K562 (cell line): ENCODE data around the gene CALHM1. TPM values are rescaled to one million over a fixed set of nuclear protein-coding genes. Genes with fewer than 3 reads are reported as not detected.

ENCODE experiments used
- ARNT ChIP-seq, 2 experiments: fragments of 450-650 bp; IDR thresholded peaks; 2 replicates each; pipeline ENCODE4 v1.6.1; 2016; ENCODE audit warnings: mild to moderate bottlenecking in 1 of 2
- C11orf30 ChIP-seq: fragments of 450-650 bp; IDR thresholded peaks from 2 replicates; pipeline ENCODE4 v1.6.1; 2016; ENCODE audit warnings: low read depth, mild to moderate bottlenecking
- DDX20 ChIP-seq: fragments of 450-650 bp; IDR thresholded peaks from 2 replicates; pipeline ENCODE4 v1.6.1; 2016; ENCODE audit warnings: missing genetic modification characterization, low read depth, mild to moderate bottlenecking, missing compliant biosample characterization, moderate library complexity
- GABPB2 ChIP-seq: fragments of 250-450 bp; sonication (Bioruptor Pico); conservative IDR thresholded peaks from 2 replicates; pipeline ENCODE4 v1.5.1; 2021; ENCODE audit warnings: mild to moderate bottlenecking
- STAG1 ChIP-seq: sonication (generic); formaldehyde crosslinking; IDR thresholded peaks from 2 replicates; pipeline ENCODE4 v1.5.0; 2020; ENCODE audit warnings: missing genetic modification reagents, borderline replicate concordance
- TFAM ChIP-seq: fragments of 250-450 bp; sonication (Bioruptor Pico); conservative IDR thresholded peaks from 2 replicates; pipeline ENCODE4 v1.5.0; 2021; ENCODE audit warnings: mild to moderate bottlenecking, moderate library complexity
- ZNF3 ChIP-seq: fragments of 250-450 bp; sonication (Bioruptor Pico); IDR thresholded peaks from 2 replicates; pipeline ENCODE4 v1.5.0; 2021; ENCODE audit warnings: mild to moderate bottlenecking, moderate library complexity
- ZNF384 ChIP-seq: IDR thresholded peaks from 2 replicates; pipeline ENCODE4 v1.6.1; 2012; ENCODE audit warnings: low read depth, low read length, improper control_type of control experiment
- ZNF644 ChIP-seq: fragments of 200-800 bp; sonication (Bioruptor generic); IDR thresholded peaks from 2 replicates; pipeline ENCODE4 v1.6.1; 2016; ENCODE audit warnings: low read depth, missing genetic modification characterization, missing compliant biosample characterization
- ZNF76 ChIP-seq: fragments of 250-450 bp; sonication (Bioruptor Pico); IDR thresholded peaks from 2 replicates; pipeline ENCODE4 v1.4.0; 2020; ENCODE audit warnings: mild to moderate bottlenecking, moderate library complexity, borderline replicate concordance
- polyA plus RNA-seq, 8 experiments: library from polyadenylated mRNA; depleted of rRNA in 4 of 8; stranded (reverse) in 5 of 8; unstranded in 3 of 8; fragments of >200 nt; fragmentation: Nextera tagmentation in 2 of 8; fragmentation: Illumina TruSeq in 1 of 8; extraction: Ambion mirVana in 2 of 8; extraction: Trizol in 1 of 8; gene quantifications; 2 replicates each; pipeline versions ENCODE4 v1.2.1 to v1.2.3, GENCODE V29; 2011 to 2014; ENCODE audit warnings: inconsistent platforms in 1 of 8, missing spikeins in 1 of 8
- total RNA-seq, 7 experiments: library from RNA; depleted of rRNA in 6 of 7; stranded (reverse); fragments of >200 nt in 6 of 7; fragmentation: Illumina TruSeq in 2 of 7; extraction: Trizol in 2 of 7; gene quantifications; 2 replicates each; pipeline versions ENCODE4 v1.2.1 to v1.2.3, GENCODE V29; 2011 to 2021; ENCODE audit warnings: low replicate concordance in 1 of 7
- TF ChIP-seq, protein P1 (sequence below): fragments of 250-450 bp; sonication (Bioruptor Pico); IDR thresholded peaks from 2 replicates; pipeline ENCODE4 v1.5.0; 2021; ENCODE audit warnings: mild to moderate bottlenecking, moderate library complexity
- TF ChIP-seq, protein P2 (sequence below): fragments of 250-450 bp; sonication (Bioruptor Pico); IDR thresholded peaks from 2 replicates; pipeline ENCODE4 v1.8.0; 2022; ENCODE audit warnings: moderate library complexity, mild to moderate bottlenecking, inconsistent platforms
- TF ChIP-seq, protein P3 (sequence below): sonication (generic); formaldehyde crosslinking; IDR thresholded peaks from 2 replicates; pipeline ENCODE4 v1.8.0; 2023; ENCODE audit warnings: mild to moderate bottlenecking, missing genetic modification reagents
- TF ChIP-seq, protein P4 (sequence below): fragments of 250-450 bp; sonication (Bioruptor Pico); IDR thresholded peaks from 2 replicates; pipeline ENCODE4 v1.8.0; 2022; ENCODE audit warnings: inconsistent platforms
- TF ChIP-seq, protein P5 (sequence below): IDR thresholded peaks from 2 replicates; pipeline ENCODE4 v1.6.1; 2011; ENCODE audit not compliant: insufficient read length; ENCODE audit errors: extremely low read depth

The CALHM1 gene
- total and polyA plus RNA-seq, 9 of the 15 experiments (the other 6 are each of a cell fraction or from before 2014, with no cell fraction given), result 0.03 TPM; not detected in 8

DNA sequence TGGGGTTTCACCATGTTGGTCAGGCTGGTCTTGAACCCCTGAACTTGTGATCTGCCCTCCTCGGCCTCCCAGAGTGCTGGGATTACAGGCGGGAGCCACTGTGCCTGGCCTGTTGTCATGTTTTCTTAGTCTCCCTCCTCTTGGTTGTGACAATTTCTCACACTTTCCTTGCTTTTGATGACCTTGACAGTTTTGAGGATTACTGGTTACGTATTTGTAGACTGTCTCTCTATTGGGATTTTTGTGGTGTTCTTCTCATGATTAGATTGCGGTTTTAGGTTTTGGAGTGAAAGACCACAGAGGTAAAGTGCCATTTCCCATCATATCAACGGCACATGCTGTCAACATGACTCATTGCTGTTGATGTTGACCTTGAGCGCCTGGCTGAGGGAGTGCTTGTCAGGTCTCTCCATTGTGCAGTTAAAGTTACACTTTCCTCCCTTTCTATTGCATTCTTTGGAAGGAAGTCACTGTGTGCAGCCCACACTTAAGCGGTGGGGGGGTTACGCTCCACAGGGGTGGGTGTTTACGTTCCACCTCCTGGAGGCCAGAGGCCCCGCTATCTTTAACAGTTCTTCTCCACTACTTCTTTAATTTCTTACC, 45.6 kb upstream of the CALHM1 start (continued):
- TF ChIP-seq DDX20 (tag), result no peak
- TF ChIP-seq, protein P1, sequence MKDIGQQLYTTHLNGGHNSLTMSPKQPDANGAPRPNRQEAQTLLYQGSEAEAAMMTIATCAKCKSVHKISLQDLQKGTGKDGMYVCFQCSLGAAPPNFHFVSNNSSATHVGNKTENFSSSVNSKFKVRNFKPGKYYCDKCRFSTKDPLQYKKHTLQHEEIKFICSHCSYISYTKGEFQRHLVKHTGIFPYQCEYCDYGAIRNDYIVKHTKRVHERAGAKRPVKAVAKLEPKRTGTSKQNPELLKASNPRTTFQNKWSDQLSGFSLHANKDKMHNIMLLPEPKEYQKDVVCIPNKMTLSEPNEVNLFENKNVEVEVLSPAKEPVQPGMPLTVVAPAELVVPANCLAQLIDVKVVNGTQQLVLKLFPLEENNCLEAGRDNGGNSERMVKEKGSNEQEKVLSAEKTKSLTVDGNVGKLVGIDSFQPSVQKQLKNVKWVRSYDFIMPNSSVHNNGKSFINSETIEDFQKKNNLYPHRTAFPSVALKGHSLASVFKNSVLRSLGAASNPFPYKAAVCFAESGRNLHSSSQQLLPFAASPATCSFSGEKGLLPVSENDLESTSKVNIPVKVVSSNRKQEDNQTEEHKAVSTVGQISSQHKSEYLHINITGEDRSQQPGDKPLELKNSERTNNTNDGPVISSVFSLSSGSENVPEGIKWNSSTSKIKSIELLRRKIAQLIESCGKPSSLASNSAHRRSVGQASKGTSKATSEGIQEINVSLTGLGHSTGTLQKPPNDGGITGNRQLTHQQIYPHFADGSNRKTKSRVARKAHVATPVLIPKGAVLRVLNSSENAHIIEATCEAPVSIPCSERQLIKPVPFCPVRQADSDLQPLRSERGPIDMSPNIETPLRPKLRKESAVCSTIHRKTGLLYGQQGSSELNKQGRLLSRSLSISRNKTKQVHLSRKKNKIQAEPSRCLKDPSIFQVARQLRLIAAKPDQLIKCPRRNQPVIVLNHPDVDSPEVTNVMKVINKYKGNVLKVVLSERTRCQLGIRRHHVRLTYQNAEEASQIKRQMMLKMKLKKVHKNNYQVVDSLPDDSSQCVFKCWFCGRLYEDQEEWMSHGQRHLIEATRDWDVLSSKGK (CRISPR knock-in tag), result no peak
- TF ChIP-seq, protein P2, sequence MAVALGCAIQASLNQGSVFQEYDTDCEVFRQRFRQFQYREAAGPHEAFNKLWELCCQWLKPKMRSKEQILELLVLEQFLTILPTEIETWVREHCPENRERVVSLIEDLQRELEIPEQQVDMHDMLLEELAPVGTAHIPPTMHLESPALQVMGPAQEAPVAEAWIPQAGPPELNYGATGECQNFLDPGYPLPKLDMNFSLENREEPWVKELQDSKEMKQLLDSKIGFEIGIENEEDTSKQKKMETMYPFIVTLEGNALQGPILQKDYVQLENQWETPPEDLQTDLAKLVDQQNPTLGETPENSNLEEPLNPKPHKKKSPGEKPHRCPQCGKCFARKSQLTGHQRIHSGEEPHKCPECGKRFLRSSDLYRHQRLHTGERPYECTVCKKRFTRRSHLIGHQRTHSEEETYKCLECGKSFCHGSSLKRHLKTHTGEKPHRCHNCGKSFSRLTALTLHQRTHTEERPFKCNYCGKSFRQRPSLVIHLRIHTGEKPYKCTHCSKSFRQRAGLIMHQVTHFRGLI (CRISPR knock-in tag), result no peak
- no peak for TF ChIP-seq ZNF644 (tag)
- TF ChIP-seq C11orf30, result peak; percentile 80
- TF ChIP-seq STAG1 (CRISPR knock-in tag), result no peak
- TF ChIP-seq, protein P3, sequence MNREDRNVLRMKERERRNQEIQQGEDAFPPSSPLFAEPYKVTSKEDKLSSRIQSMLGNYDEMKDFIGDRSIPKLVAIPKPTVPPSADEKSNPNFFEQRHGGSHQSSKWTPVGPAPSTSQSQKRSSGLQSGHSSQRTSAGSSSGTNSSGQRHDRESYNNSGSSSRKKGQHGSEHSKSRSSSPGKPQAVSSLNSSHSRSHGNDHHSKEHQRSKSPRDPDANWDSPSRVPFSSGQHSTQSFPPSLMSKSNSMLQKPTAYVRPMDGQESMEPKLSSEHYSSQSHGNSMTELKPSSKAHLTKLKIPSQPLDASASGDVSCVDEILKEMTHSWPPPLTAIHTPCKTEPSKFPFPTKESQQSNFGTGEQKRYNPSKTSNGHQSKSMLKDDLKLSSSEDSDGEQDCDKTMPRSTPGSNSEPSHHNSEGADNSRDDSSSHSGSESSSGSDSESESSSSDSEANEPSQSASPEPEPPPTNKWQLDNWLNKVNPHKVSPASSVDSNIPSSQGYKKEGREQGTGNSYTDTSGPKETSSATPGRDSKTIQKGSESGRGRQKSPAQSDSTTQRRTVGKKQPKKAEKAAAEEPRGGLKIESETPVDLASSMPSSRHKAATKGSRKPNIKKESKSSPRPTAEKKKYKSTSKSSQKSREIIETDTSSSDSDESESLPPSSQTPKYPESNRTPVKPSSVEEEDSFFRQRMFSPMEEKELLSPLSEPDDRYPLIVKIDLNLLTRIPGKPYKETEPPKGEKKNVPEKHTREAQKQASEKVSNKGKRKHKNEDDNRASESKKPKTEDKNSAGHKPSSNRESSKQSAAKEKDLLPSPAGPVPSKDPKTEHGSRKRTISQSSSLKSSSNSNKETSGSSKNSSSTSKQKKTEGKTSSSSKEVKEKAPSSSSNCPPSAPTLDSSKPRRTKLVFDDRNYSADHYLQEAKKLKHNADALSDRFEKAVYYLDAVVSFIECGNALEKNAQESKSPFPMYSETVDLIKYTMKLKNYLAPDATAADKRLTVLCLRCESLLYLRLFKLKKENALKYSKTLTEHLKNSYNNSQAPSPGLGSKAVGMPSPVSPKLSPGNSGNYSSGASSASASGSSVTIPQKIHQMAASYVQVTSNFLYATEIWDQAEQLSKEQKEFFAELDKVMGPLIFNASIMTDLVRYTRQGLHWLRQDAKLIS (CRISPR knock-in tag), result no peak
- TF ChIP-seq ZNF384, result no peak
- TF ChIP-seq TFAM (CRISPR knock-in tag), result no peak
- TF ChIP-seq, protein P4, sequence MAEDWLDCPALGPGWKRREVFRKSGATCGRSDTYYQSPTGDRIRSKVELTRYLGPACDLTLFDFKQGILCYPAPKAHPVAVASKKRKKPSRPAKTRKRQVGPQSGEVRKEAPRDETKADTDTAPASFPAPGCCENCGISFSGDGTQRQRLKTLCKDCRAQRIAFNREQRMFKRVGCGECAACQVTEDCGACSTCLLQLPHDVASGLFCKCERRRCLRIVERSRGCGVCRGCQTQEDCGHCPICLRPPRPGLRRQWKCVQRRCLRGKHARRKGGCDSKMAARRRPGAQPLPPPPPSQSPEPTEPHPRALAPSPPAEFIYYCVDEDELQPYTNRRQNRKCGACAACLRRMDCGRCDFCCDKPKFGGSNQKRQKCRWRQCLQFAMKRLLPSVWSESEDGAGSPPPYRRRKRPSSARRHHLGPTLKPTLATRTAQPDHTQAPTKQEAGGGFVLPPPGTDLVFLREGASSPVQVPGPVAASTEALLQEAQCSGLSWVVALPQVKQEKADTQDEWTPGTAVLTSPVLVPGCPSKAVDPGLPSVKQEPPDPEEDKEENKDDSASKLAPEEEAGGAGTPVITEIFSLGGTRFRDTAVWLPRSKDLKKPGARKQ, result no peak
- no peak for TF ChIP-seq ZNF3 (CRISPR knock-in tag)
- TF ChIP-seq GABPB2 (CRISPR knock-in tag), result no peak
- TF ChIP-seq ZNF76, result no peak
- no peak for TF ChIP-seq ARNT (IDR thresholded peaks at IDR 0.05)
- TF ChIP-seq, protein P5, sequence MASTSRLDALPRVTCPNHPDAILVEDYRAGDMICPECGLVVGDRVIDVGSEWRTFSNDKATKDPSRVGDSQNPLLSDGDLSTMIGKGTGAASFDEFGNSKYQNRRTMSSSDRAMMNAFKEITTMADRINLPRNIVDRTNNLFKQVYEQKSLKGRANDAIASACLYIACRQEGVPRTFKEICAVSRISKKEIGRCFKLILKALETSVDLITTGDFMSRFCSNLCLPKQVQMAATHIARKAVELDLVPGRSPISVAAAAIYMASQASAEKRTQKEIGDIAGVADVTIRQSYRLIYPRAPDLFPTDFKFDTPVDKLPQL, result no peak
